HG03175 (cell line): ENCODE data around the gene CLSTN1.
A peak's percentile ranks its signal among the peaks of the same experiment; 100 is the strongest.
"Not testable (repeated sequence)": the region's sequence is repeated elsewhere in the genome, so short reads cannot be mapped to it uniquely, and the experiment has no call there.

Experiments
- ATAC-seq: cut with Tn5 transposase; IDR thresholded peaks from one replicate; pipeline ENCODE4 v1.9.1; 2021; ENCODE audit warnings: mild to moderate bottlenecking, moderate library complexity; ENCODE audit not compliant: unreplicated experiment

The CLSTN1 gene

DNA sequence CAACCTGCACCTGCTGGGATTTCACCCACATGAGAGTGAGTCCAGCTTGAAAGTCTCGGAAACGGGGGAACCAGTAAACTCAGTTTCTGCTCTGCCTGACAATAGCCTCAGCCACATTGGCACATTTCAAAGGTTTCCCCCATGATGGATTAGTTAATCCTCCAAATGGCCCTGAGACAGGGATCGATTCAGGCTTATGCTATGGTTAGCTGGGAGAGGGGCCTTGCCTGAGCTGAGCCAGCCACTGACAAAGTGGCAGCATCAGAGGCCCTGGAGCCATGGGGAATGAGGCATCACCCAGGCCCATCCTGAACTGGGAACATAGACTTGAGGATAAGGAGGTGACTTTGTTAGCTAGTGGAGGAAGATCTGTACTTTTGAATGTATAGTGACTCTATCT is 2.9 kb upstream of the CLSTN1 start:
- no peak for ATAC-seq

DNA sequence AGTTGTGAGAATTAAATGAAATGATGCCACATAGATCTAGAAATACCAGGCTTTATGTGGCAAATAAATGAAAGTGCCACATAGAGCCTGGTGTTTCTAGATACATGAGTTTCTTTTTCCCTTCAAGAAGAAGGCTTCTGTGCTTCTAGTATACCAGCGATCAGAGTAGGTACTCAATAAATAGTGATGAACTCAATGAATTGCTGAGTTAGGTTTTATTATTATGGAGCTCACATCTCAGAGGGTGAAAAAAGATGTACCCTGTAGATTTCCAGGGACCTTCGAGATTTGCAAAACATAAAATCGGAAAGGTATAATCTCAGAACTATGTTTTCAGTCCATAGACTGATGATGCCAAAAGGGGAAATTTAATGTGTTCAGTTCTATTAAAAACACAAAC is 2.3 kb upstream of the CLSTN1 start:
- no peak for ATAC-seq

DNA sequence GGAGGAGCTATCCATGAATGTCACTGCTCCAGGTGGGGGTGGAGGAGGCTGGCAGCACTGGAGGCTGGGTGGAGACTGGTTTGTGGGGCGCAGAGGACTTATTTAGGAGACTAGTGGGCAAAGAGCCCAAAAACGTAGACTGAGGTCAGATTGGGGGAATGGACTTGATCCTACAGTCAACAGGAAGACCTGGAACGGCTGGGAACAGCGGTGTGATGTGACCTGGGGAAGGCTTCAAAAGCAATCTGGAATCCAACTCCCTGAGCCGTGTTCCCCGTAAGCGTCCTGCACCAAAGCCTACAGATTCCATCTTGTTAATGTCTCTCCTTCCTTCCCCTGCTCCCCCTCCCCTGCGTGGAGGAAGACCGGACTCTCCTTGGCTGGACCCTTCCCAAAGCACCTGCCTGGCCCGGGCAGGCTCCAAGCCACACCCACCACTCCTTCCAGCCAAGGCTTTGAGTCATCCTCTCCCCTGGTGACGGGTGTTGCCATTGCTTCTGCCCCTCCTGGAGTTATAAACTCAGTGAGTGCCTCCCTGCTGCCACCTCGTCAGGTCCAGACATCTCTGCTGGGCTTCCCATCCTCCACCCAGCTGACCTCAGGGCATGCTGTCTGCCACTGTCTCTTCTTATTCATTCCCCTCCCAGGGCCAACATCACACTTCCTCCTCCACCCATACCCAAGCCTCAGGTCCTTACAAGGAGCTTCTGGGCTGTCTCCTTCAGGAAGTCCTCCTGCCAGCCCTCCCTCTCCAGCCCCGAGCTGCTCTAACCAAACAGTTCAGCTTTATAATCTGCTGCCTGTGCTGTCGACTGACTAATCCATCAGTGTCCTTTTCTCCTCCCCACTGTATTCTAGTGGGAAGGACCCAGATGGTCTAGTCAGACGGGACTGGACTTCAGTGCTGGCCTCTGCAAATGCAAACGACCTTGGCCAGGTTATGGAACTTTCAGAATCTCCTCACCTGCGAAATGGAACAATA is 1.6 kb upstream of the CLSTN1 start:
- no peak for ATAC-seq

DNA sequence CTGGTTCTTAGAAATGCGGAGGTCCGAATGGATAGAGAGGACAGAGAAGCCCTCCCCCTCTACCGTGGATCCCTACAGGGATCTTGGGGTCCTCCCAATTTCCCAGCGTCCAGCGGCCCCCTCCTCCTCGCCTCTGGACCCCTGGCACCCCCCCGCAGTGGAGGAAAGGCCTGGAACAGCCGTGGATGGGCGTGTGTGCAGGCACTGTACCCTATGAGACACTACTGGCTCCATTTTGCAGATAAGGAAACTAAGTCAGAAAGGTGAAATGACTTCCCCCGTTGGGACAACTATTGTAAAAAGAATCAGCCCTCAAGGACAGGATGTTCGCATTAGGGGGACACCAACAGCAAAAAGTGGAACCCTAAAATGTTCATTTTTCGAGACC is 931 bp upstream of the CLSTN1 start:
- ATAC-seq = no peak

DNA sequence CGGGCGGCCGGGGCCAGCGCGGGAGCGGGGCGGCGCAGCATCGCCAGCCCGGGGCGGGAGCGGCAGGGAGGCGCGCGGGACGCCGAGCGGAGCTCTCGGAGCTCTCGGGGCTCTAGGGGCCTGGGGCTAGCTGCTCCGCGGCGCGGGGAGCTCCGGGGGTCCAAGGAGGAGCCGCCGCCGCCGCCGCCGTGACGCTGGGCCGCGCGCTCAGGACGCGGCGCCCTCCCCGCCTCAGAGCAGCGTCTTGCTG is 147 bp downstream of the CLSTN1 start:
- peak; percentile 24 for ATAC-seq

DNA sequence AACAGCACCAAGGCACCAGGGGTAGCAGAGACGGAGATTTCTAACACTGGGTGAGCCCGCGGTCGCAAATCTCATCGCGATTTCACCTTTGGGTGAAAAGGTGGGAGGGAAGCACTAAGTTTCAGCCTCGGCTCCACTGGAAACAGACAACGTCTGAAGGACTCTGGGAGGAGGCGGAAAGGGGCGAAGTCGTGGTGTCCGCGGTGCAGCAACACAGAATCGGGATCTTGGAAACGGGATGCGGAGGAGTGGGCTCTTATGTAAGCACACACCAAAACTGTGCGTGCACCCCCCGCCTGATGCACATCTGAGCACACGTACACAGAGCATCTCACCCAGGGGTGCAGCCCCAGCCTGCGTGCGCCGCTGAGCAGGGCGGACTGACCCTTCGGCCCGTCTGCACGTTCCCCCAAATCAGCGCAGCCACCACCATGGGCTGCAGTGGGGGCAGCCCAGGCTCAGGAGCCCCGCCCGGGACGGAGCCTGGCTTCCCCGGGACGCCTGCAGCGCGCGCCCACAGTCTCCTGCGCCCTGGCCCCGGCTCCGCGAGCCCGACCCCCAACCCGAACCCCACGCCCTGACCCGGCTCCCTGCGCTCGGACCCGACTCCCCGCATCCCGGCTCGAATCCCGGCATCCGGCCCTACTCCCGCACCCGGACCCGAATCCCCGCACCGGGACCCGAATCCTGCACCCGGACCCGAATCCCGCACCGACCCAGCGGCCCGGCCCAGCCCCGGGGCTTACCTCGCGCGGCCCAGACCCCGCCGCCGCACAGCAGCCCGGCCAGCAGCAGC is 670 bp downstream of the CLSTN1 start:
- ATAC-seq = no peak

DNA sequence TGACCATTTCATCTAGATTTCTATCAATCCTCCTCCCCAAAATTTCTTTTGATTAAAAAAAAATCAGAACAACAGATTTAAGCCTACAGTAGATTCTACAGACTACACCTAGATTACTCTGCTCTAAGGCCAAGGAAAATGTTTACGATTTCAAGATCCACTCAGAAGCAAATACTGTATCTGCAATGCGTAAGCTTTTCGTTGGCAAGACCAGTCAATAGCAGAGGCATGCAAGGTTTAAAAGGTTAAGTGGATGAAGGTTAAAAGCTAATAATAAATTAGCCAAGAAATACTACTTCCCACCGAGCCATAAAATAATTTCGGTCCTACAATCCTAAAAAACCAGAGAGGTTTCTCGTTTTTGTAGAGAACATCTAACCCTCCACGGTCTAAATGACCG is 1.3 kb downstream of the CLSTN1 start:
- ATAC-seq = no peak

DNA sequence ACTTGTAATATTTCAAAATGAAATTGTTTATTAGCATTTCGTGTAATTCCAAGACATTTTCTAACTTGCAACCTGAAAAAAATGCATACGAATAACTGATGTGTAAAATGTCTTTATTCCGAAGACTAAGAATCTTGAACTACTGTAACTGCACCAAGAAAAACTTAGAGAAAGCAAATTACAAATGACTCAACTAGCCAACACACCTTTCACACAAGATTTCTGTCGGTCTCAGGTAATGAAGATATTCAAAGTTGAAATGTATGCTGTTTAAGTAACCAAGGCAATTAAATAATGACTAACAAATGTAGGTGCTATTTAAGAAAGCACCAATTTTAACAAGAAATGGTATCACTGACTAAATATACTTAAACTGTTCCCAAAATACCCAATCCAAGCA is 2.1 kb downstream of the CLSTN1 start:
- no peak for ATAC-seq

DNA sequence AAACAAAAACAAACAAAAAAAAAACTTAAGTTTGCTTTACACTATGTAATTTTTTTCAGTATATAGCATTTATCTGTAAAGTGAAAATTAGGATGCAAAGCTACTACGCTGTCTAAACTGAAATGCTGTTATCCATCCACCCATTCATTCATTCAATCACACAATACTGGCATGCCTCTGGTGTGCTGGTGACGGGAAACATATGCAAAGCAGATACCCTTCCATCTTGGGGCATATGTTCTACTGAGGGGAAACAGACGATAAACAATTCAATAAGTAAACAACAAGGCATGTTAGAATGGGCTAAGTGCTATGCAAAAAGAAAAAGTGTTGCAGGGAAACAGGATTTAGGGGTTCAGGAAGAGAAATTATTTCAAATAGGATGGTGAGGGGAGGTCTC is 3.2 kb downstream of the CLSTN1 start:
- no peak for ATAC-seq

DNA sequence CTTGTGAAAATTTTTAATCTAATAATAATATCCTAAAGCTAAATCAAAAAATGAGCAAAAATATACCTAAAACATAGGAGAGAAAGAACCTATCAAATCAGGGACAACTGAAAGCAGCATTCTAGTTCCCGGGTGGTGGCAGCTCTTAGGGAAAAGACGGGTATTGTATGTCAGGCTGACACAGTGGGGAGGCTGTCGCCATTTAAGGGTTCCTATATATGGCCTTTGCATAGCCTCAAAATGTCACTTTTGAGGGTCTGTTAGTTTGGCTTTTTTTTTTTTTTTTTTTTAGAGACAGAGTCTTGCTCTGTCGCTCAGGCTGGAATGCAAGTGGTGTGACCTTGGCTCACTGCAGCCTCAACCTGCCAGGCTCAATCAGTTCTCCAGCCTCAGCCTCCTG is 6.0 kb downstream of the CLSTN1 start:
- ATAC-seq = no peak

DNA sequence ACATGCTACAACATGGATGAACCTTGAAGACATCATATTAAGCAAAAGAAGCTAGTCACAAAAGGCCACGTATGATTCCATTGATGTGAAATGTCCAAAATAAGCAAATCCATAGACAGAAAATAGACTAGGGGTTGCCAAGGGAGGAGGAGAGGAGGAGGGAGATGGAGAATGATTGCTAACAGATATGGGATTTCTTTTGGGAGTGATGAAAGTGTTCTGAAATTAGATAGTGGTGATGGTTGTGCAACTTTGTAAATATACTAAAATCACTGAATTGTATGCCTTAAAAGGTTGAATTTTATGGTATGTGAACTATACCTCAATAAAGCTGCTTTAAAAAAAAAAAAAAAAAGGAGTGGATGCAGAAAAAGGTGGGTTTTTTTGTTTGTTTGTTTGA is 7.6 kb downstream of the CLSTN1 start:
- no peak for ATAC-seq

DNA sequence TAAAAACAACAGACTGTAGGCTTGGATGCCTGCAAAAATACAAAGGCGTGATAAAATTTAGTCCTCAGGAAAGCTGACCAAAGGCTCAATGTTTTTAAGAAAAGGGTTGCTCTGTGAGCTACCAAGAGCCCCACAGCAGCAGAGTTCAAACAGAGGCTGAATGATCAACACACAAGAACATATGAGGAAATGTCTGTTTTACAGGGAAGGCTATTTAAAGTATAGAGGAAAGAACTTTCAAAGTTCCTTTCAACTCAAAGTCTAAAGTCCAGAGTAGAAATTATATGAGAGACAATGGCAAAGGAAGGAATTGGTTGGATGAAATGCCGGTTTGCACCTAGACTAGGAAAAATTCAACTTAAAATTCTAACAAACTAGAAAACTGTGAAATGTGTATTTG is 8.6 kb downstream of the CLSTN1 start:
- ATAC-seq = no peak

DNA sequence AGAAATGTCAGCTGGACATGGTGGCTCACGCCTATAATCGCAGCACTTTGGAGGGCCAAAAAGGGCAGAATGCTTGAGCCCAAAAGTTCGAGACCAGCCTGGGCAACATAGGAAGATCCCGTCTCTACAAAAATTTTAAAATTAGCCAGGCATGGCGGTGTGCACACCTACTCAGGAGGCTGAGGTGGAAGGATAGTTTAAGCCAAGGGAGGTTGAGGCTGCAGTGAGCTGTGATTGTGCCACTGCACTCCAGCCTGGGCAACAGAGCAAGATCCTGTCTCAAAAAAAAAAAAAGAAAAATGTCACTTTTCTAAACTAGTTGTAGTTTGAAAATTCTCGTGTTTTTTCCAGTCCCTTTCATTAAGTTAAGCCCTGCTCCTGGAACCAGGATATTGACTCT is 9.1 kb downstream of the CLSTN1 start:
- ATAC-seq = no peak

DNA sequence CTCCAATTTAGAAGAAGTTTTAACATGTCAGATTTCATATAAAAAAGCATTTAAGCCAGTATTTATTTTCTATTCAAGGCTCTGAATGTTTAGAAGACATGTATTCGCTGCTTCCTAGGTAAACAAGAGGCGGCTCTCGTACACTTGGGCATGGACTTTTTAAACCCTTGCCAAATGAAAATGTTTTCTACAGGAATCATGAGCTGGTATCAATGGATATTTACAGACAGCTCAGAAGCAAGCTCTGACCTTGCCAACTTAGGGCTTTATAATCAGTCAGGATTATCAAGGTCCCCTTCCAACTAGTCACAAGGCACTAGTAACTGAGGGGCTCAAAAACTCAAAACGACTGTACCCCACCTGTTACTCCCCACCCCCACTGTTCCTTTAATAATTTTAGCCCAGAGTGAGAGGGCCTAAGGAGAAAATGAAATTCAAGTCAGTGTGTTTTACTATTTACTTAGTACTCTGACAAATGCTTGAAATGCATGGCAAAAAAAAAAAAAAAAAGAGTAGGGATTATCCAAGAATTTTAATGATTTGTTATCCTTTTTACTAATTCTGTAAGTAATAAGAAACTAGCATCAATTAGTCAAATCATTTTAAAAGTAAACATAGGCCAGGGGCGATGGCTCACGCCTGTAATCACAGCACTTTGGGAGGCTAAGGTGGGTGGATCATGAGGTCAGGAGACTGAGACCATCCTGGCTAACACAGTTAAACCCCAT is 12.4 kb downstream of the CLSTN1 start:
- no peak for ATAC-seq

DNA sequence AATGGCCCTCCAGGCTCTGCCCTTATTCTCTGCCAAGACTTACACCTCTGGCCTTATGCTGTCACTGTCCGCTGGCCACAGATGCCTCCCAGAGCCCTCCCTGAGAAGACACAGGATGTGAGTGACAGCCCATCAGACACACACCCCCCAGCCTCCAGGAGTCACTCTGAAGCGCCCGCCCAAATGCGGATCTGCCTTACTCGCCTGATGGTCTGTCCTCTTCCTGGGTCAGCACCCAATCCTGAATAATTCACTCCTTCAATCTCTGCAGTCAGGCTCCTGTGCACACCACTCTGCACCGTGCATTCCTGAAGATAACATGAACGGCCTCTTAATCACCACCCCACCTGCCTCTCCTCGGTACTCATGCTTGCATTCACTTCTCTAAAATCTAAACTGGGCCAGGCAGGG is 14.7 kb downstream of the CLSTN1 start:
- ATAC-seq = no peak

DNA sequence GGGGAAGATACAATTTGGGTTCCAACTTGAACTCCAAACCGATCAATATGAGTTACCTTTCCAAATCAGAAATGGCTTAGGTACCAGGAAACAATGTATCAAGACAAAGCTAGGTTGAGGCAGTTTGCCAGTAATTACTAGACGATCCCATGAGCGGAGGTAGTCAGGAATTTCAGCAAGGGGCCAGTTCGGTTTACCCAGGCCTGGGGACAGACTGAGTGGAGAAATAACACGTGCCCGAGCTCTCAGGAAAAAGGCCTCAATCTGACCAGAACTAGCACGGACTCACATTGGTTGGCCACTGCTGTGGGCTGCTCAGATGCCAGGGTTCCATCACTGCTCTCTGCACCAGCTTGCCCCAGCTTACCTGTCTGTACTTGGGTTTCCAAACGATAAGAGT is 15.3 kb downstream of the CLSTN1 start:
- no peak for ATAC-seq

DNA sequence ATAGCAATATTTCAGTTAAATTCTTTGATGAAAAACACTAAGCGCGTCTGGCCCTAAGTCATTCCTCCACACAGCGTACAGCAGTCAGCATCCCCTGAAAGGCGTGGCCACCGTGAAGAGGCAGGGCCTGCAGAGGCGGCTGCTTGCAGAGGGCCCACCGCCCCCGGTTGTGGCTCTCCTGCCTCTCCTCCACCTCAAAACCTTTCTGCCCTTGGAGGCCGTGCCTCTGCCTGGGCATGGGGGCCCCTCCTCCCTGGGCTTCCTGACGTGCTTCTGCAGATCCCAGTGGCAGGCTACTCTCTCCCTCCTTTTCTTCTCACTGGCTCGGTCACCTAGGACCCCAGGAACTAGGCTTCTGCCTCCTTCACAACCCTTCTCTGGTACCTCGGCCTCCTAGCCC is 16.2 kb downstream of the CLSTN1 start:
- no peak for ATAC-seq

DNA sequence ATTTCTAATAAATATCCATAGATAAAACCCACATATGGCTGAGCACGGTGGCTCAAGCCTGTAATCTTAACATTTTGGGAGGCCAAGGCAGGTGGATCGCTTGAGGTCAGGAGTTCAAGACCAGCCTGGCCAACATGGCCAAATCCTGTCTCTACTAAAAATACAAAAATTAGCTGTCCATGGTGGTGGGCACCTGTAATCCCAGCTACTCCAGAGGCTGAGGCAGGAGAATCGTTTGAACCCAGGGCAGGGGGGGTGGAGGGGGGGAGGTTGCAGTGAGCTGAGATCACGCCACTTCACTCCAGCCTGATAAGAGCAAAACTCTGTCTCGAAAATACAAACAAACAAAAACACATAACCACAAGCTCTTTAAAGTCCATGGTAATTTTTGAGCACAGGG is 17.8 kb downstream of the CLSTN1 start:
- not testable (repeated sequence) for ATAC-seq

DNA sequence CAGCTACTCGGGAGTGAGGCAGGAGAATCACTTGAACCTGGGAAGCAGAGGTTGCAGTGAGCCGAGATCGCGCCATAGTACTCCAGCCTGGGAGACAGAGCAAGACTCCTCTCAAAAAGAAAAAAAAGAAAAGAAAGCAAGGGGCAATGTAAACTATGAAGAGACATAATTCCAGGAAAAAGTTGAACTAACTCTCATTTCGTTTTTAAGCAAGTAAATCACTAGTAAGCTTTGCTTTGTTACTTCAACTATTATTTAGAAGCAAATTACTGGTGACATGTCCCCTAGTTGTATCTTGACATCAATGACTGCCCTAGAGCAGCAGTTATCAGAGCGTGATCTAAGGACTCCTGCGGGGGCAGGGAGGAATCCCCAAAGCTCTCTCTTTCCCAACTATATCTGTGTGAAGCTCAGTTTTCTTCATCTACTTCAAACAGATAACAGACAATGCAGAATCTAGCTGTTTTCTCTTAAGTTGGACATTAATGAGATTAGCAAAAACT is 18.7 kb downstream of the CLSTN1 start:
- ATAC-seq = no peak

DNA sequence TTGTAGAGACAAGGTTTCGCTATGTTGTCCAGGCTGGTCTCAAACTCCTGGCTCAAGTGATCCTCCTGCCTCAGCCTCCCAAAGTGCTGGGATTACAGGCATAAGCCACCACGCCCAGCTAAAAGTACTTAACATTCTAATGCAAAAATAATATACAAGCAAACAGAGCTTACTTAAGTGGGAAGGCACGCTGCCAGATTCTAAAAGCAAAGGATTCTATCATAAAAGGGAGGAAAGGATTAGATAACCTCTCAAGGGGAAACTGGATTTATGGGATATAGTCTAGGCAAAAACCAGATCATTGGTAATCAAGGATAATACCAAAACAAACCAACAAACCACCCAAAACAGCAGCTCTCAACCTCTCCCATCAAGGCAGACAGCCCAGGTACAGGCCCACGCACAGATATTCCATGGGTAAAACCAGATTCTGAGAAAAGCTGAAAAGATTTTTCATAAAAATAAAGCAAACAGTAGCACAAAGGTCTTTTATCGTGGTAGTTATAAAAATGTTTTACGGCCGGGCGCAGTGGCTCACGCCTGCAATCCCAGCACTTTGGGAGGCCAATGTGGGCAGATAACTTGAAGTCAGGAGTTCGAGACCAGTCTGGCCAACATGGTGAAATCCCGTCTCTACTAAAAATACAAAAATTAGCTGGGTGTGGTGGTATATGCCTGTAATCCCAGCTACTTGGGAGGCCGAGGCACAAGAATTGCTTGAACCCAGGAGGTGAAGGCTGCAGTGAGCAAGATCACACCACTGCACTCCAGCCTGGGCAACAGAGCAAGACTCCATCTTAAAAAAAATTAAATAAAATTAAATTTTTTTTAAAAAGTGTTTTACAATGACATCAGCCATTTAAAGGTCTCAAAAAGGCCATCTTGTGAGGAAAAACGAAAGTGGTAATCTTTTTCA is 20.5 kb downstream of the CLSTN1 start:
- not testable (repeated sequence) for ATAC-seq
